ENCODE data around the gene MRPL47. TPM values are rescaled to one million over a fixed set of nuclear protein-coding genes. Genes with fewer than 3 reads are reported as not detected.

The MRPL47 gene
- total RNA-seq = 30.1 and 36.4 TPM in 2 replicates

GRCh38 chr3:179604321-179605078, at the start of gene MRPL47, which contains the start of gene NDUFB5:
Gene MRPL47, minus strand, starts transcription at chr3:179604638. Its CDS starts 14 bp downstream, at chr3:179604624.
Gene NDUFB5, plus strand, starts transcription at chr3:179604794. Its CDS starts 22 bp downstream, at chr3:179604816.

GRCh38 chr3:179652447-179653095, 48.1 kb upstream of the MRPL47 start, which contains the start of gene USP13:
Gene USP13, plus strand, starts transcription at chr3:179653040. Its CDS starts 186 bp downstream, at chr3:179653226.

GRCh38 chr3:179562591-179563270, 41.7 kb downstream of the MRPL47 start, which contains the start of gene ACTL6A:
Gene ACTL6A, plus strand, starts transcription at chr3:179562926. Its CDS starts 167 bp downstream, at chr3:179563093.

Small RNA genes within 50 kb of the gene (small RNA-seq; reads per million reads assigned to genes)
- gene AC090425.1 (not detected), gene RF01210 (not detected)

Other genes starting within 250 kb of the MRPL47 start
- 88.2 and 97.2 TPM in 2 replicates for gene GNB4, start 153.2 kb downstream of the MRPL47 start, total RNA-seq
- gene ACTL6A, start 41.7 kb downstream of the MRPL47 start, total RNA-seq = 47.4 and 73.2 TPM in 2 replicates
- gene NDUFB5, start 156 bp upstream of the MRPL47 start, total RNA-seq = 79.1 and 90.8 TPM in 2 replicates
- 10.8 and 16.9 TPM in 2 replicates for gene USP13, start 48.4 kb upstream of the MRPL47 start, total RNA-seq

Measured in vein endothelial cell (primary cell).